ENCODE measurements around the gene TMED10. TPM values are rescaled to one million over a fixed set of nuclear protein-coding genes. Genes with fewer than 3 reads are reported as not detected.
A peak's percentile ranks its signal among the peaks of the same experiment; 100 is the strongest.

TMED10 gene
- total and polyA plus RNA-seq, 2 of the 13 experiments (the other 11 are each of a cell fraction or from before 2014, with no cell fraction given) = 311 to 377 TPM

GRCh38 chr14:75084513-75084912, 91.9 kb downstream of the TMED10 start:
- intact Hi-C loops (cut with micrococcal nuclease; ENCODE audit: unreplicated experiment) = no loop called here
- Histone ChIP-seq H3K4me1 (ENCODE audit: insufficient read depth, low read length) (peaks cover 14% of the 10 kb centered on the region), H3K27ac (ENCODE audit: extremely low read length, insufficient read depth, low read length) (no peak overlapping the region), H3K9me3 (ENCODE audit: low read length) (no peaks in the 10 kb centered on the region), H3K36me3 (replicated peaks in 1 of 2; ENCODE audit: control insufficient read depth in 1 of 2, insufficient read depth in 2 of 2, low read length in 2 of 2) (peaks cover 12 to 31% of the 10 kb centered on the region in 2 experiments), H2AFZ (ENCODE audit: low read length) (no peak overlapping the region), H4K20me1 (ENCODE audit: insufficient read depth, low read length) (no peaks in the 10 kb centered on the region), H3K9ac (ENCODE audit: insufficient read depth, low read depth, low read length) (no peak overlapping the region), H3K79me2 (ENCODE audit: insufficient read depth, low read length) (no peaks in the 10 kb centered on the region), H3K4me2 (ENCODE audit: low read depth, low read length) (no peak overlapping the region), H3K27me3 (ENCODE audit: control insufficient read depth in 1 of 2, insufficient read depth in 2 of 2, low read length in 2 of 2) (no peaks in the 10 kb centered on the region), H3K4me3 (replicated peaks in 1 of 3; ENCODE audit: insufficient read depth in 1 of 3, low read depth in 2 of 3, low read length in 3 of 3) (no peak overlapping the region)
- 78% methylated on average over 5 of the region's 5 CpGs for WGBS (ENCODE audit: low lambda C conversion rate)
- TF ChIP-seq CTCF (CRISPR knock-in tag; IDR thresholded peaks at IDR 0.05) (peak; percentile 49), ZNF674 (CRISPR knock-in tag; IDR thresholded peaks at IDR 0.05; ENCODE audit: low read depth) (no peak), DPF2 (CRISPR knock-in tag; IDR thresholded peaks at IDR 0.05; ENCODE audit: borderline replicate concordance, low read depth) (no peak), STAG1 (CRISPR knock-in tag; IDR thresholded peaks at IDR 0.05) (peak; percentile 58), ZNF253 (CRISPR knock-in tag; IDR thresholded peaks at IDR 0.05; ENCODE audit: borderline replicate concordance) (no peak), SMC3 (IDR thresholded peaks at IDR 0.05; ENCODE audit: low read length) (0 out of 2 replicates have a peak, but pooled peaks have one; percentile 2), SNRNP70 (IDR thresholded peaks at IDR 0.05; ENCODE audit: low read depth, low read length) (no peak), PBX3 (CRISPR knock-in tag; IDR thresholded peaks at IDR 0.05; ENCODE audit: borderline replicate concordance) (no peak), HINFP (CRISPR knock-in tag; IDR thresholded peaks at IDR 0.05; ENCODE audit: low read depth) (no peak), AHR (CRISPR knock-in tag; IDR thresholded peaks at IDR 0.05) (no peak), ZNF775 (CRISPR knock-in tag; IDR thresholded peaks at IDR 0.05; ENCODE audit: borderline replicate concordance) (no peak)
- BruUV-seq (replicated peaks) = no TSS peak
- POLR2A ChIA-PET = no interaction called here
- CTCF ChIA-PET (ENCODE audit: low intra/inter-chr PET ratio, low total read pairs) = no interaction called here
- DNase-seq (ENCODE audit: low spot score) (no peak), ATAC-seq (peak; percentile 44; the same call in 2 of the 3 replicates), FAIRE-seq (no peak)
- in situ Hi-C loops (cut with HindIII; ENCODE audit: extremely low pct_ligation_motif_present, low pct_unique_long_range_greater_than_20kb) = no loop called here
